GM12872 (cell line): Measurements from ENCODE around the gene EQTN.
A peak's percentile ranks its signal among the peaks of the same experiment; 100 is the strongest.

Source experiments
- CTCF ChIP-seq: IDR thresholded peaks from 3 replicates; pipeline ENCODE4 v1.5.1; 2011; ENCODE audit warnings: low read depth, mild to moderate bottlenecking, low read length, moderate library complexity; ENCODE audit not compliant: insufficient read depth

EQTN gene

GRCh38 chr9:27248702-27249101 is 48.2 kb downstream of the EQTN start:
- no peak for TF ChIP-seq CTCF

- peak; percentile 74 for TF ChIP-seq CTCF
These were observed 49.2 kb downstream of the EQTN start for GRCh38 chr9:27247756-27248155.
